ENCODE measurements around the gene CPNE5.

The CPNE5 gene

GRCh38 chr6:36698871-36699271 is 140.4 kb downstream of the CPNE5 start:
- no peak for DNase-seq

- no peak for DNase-seq
These were observed 141.0 kb downstream of the CPNE5 start for GRCh38 chr6:36698196-36698595.

GRCh38 chr6:36697481-36697903 is 141.8 kb downstream of the CPNE5 start, which contains the start of gene RAB44:
RAB44 (plus strand) TSS chr6:36697826; CDS start chr6:36704236, 6,410 bp downstream.
- no peak for DNase-seq

- no peak for DNase-seq
These were observed 143.8 kb downstream of the CPNE5 start for GRCh38 chr6:36695414-36695813.

- no peak for DNase-seq
These were observed 144.6 kb downstream of the CPNE5 start for GRCh38 chr6:36694616-36695015.

- no peak for DNase-seq
These were observed 146.2 kb downstream of the CPNE5 start for GRCh38 chr6:36692861-36693702.

- DNase-seq = no peak
These were observed 147.0 kb downstream of the CPNE5 start for GRCh38 chr6:36692220-36692619.

- DNase-seq = no peak
These were observed 147.6 kb downstream of the CPNE5 start for GRCh38 chr6:36691612-36692011.

- no peak for DNase-seq
These were observed 148.2 kb downstream of the CPNE5 start for GRCh38 chr6:36691011-36691410.

Data from fibroblast of skin of abdomen (primary cell).